ENCODE data around the gene FNDC1. TPM values are rescaled to one million over a fixed set of nuclear protein-coding genes. Genes with fewer than 3 reads are reported as not detected.

The FNDC1 gene
- total and polyA plus RNA-seq, 8 donors, result 0.21 to 3.7 (median 0.79) TPM

- peak in 1 of 4 donors; percentile 40 for ATAC-seq
Measured at GRCh38 chr6:159257846-159258245, 88.6 kb downstream of the FNDC1 start.

DNA sequence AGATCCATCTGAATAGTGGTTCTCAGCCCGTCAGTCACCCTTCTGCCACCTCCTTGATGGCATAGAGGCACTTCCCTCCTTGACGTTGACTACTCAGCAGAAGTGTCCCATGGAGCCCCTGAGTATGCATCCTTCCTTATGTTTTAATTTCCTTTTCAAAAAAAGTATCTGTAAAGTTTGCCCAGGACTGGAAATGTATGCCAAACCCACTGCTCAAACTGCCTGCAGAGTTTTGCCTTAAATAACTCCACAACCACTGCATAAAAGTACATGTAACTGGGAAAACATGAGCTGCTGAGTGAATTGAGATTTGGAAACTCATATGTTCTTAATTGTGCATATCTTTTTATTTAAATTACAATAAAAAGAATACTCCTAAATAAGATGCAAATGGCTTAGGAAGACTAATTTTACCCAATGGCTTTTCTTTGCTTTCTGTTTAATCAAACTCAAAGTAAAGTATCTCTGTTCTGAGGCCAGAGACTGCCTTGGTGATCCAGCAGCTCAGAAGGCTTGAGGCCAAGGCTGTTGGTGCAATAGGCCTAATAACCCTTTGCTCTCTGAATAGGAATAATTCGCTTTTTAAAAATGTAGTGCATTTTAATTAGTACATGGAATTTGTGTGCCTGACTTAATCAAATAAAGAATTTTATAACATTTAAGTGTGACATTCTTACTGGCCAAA is 90.4 kb downstream of the FNDC1 start:
- Histone ChIP-seq H3K9me3 (no peaks in the 10 kb centered on the region), H3K36me3 (no peaks in the 10 kb centered on the region), H3K27ac (no peak overlapping the region), H3K27me3 (no peaks in the 10 kb centered on the region), H3K4me1 (no peaks in the 10 kb centered on the region), H3K4me3 (no peak overlapping the region)
- TF ChIP-seq, protein P1, sequence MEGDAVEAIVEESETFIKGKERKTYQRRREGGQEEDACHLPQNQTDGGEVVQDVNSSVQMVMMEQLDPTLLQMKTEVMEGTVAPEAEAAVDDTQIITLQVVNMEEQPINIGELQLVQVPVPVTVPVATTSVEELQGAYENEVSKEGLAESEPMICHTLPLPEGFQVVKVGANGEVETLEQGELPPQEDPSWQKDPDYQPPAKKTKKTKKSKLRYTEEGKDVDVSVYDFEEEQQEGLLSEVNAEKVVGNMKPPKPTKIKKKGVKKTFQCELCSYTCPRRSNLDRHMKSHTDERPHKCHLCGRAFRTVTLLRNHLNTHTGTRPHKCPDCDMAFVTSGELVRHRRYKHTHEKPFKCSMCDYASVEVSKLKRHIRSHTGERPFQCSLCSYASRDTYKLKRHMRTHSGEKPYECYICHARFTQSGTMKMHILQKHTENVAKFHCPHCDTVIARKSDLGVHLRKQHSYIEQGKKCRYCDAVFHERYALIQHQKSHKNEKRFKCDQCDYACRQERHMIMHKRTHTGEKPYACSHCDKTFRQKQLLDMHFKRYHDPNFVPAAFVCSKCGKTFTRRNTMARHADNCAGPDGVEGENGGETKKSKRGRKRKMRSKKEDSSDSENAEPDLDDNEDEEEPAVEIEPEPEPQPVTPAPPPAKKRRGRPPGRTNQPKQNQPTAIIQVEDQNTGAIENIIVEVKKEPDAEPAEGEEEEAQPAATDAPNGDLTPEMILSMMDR (IDR thresholded peaks at IDR 0.05), result no peak
- DNase-seq (no peak), FAIRE-seq (no peak), ATAC-seq (no peak)
- intact Hi-C loops (cut with DNase I), result no loop called here
- WGBS, 2 donors, result 75 to 84% methylated on average over 3 of the region's 3 CpGs

More at GRCh38 chr6:159257846-159258245, 88.6 kb downstream of the FNDC1 start:
- FAIRE-seq (no peak), DNase-seq (no peak)
- WGBS, 2 donors, result 95% methylated on average over 6 of the region's 6 CpGs
- Histone ChIP-seq H3K4me1 (no peaks in the 10 kb centered on the region), H3K4me3 (no peak overlapping the region), H3K36me3 (no peaks in the 10 kb centered on the region), H3K9me3 (no peaks in the 10 kb centered on the region), H3K27me3 (no peaks in the 10 kb centered on the region), H3K27ac (no peak overlapping the region)
- TF ChIP-seq, protein P1 (IDR thresholded peaks at IDR 0.05), result no peak
- intact Hi-C loops (cut with DNase I), result no loop called here

DNA sequence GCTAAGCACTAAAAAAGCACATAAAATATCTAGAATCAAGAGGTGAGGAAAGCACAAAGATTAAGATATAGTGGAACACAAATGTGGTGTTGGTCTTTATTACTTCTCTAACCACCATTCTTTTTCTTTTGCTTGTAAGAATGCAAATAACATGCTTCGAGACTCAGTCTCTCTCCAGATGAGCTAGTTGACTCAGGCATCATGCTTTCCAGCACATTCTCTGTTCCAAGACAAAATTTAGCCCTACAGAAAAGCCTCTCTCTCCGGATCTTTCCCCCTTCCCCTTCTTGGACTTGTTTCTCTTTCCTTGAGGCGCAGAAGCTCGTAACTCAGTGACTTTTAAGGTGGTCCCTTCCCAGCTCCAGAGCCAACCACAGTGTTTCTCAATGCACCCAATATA is 91.0 kb downstream of the FNDC1 start:
- intact Hi-C loops (cut with DNase I), result no loop called here
- H3K27me3 ChIP-seq, result no peaks in the 10 kb centered on the region
- TF ChIP-seq, protein P1 (IDR thresholded peaks at IDR 0.05), result no peak
- no peak overlapping the region for H3K27ac ChIP-seq
- 88% methylated on average over 4 of the region's 4 CpGs for WGBS, 2 donors
- no peaks in the 10 kb centered on the region for H3K4me1 ChIP-seq
- FAIRE-seq, result no peak
- DNase-seq, result no peak
- no peaks in the 10 kb centered on the region for H3K36me3 ChIP-seq
- no peaks in the 10 kb centered on the region for H3K9me3 ChIP-seq
- no peak overlapping the region for H3K4me3 ChIP-seq
- no peak for ATAC-seq

GRCh38 chr6:159261995-159262394 is 92.8 kb downstream of the FNDC1 start:
- Histone ChIP-seq H3K4me3 (no peak overlapping the region), H3K27me3 (no peaks in the 10 kb centered on the region), H3K4me1 (no peaks in the 10 kb centered on the region), H3K9me3 (no peaks in the 10 kb centered on the region), H3K27ac (no peak overlapping the region), H3K36me3 (no peaks in the 10 kb centered on the region)
- DNase-seq, result no peak
- no peak for ATAC-seq
- TF ChIP-seq, protein P1 (IDR thresholded peaks at IDR 0.05), result no peak
- FAIRE-seq, result no peak
- intact Hi-C loops (cut with DNase I), result no loop called here

DNA sequence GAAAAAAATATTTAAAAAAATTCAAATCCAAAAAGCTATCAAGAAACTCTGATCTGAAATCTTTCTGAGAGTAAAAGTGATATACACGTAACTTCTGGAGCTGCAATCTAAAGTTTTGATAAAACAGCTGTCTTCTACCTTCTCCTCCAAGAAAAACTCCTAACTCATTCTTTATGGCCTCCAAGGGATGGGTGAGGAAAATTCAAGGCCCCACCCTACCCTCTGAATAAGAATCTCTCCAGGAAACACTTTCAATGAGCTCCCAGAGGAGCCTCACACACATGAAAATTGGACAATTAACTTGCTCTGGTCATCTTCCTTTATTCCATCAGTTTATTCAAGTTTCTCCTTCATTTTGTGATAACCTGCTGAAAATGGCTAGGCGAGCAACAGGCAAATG is 93.4 kb downstream of the FNDC1 start:
- Histone ChIP-seq H3K27ac (no peak overlapping the region), H3K27me3 (no peaks in the 10 kb centered on the region), H3K36me3 (no peaks in the 10 kb centered on the region), H3K9me3 (no peaks in the 10 kb centered on the region), H3K4me3 (no peak overlapping the region), H3K4me1 (no peaks in the 10 kb centered on the region)
- no peak for ATAC-seq
- no peak for DNase-seq
- intact Hi-C loops (cut with DNase I), result no loop called here
- FAIRE-seq, result no peak
- TF ChIP-seq, protein P1 (IDR thresholded peaks at IDR 0.05), result no peak
- 92 to 94% methylated on average over 2 of the region's 2 CpGs for WGBS, 2 donors

All from pancreas (tissue), 10 donors.